ENCODE results near the gene HSPA12A.

The HSPA12A gene

GRCh38 chr10:116672891-116673290 lies 69.5 kb downstream of the HSPA12A start:
- peaks cover 2% of the 10 kb centered on the region for H3K4me1 ChIP-seq (ENCODE audit: control insufficient read depth, low read depth, low read length)
- no peak overlapping the region for H2BK5ac ChIP-seq (ENCODE audit: low read length)
- no peaks in the 10 kb centered on the region for H3K79me1 ChIP-seq (ENCODE audit: low read length)
- no peak overlapping the region for H2BK120ac ChIP-seq (ENCODE audit: low read depth, low read length)
- no peak overlapping the region for H3K27ac ChIP-seq (ENCODE audit: low read depth, low read length)
- H4K8ac ChIP-seq (ENCODE audit: low read depth, low read length), result no peak overlapping the region
- H2BK15ac ChIP-seq (replicated peaks; ENCODE audit: low read depth), result no peak overlapping the region
- no peak overlapping the region for H4K5ac ChIP-seq (ENCODE audit: low read length)
- no peak for DNase-seq
- no peak overlapping the region for H2AK5ac ChIP-seq (ENCODE audit: low read length)
- WGBS (ENCODE audit: extremely low coverage, insufficient coverage, low lambda C conversion rate), result no CpG with 5 or more reads among the region's 5 CpGs
- H3K23ac ChIP-seq (ENCODE audit: low read length), result no peak overlapping the region
- H3K79me2 ChIP-seq (ENCODE audit: control insufficient read depth, insufficient read depth, low read length), result no peaks in the 10 kb centered on the region
- H3K18ac ChIP-seq (ENCODE audit: low read length), result no peak overlapping the region
- no peak overlapping the region for H3K56ac ChIP-seq (ENCODE audit: low read length)
- H3K4me3 ChIP-seq (ENCODE audit: low read length), result no peak overlapping the region
- no peak overlapping the region for H3K4ac ChIP-seq (ENCODE audit: low read depth, low read length)
- H3K27me3 ChIP-seq (ENCODE audit: insufficient read depth, low read length, poor library complexity), result no peaks in the 10 kb centered on the region
- H3K36me3 ChIP-seq (ENCODE audit: control insufficient read depth, insufficient read depth, low read length), result no peaks in the 10 kb centered on the region
- H3K9ac ChIP-seq (ENCODE audit: low read length), result no peak overlapping the region
- H3K4me2 ChIP-seq (ENCODE audit: low read length), result no peak overlapping the region

- no peak overlapping the region for H3K27ac ChIP-seq (ENCODE audit: low read depth, low read length)
- H2BK15ac ChIP-seq (replicated peaks; ENCODE audit: low read depth), result no peak overlapping the region
- peaks cover 2% of the 10 kb centered on the region for H3K4me1 ChIP-seq (ENCODE audit: control insufficient read depth, low read depth, low read length)
- no peak overlapping the region for H3K18ac ChIP-seq (ENCODE audit: low read length)
- H3K4ac ChIP-seq (ENCODE audit: low read depth, low read length), result no peak overlapping the region
- no peak overlapping the region for H2AK5ac ChIP-seq (ENCODE audit: low read length)
- no peaks in the 10 kb centered on the region for H3K27me3 ChIP-seq (ENCODE audit: insufficient read depth, low read length, poor library complexity)
- H3K4me3 ChIP-seq (ENCODE audit: low read length), result no peak overlapping the region
- H3K79me1 ChIP-seq (ENCODE audit: low read length), result no peaks in the 10 kb centered on the region
- H3K56ac ChIP-seq (ENCODE audit: low read length), result no peak overlapping the region
- H4K8ac ChIP-seq (ENCODE audit: low read depth, low read length), result no peak overlapping the region
- no peak for DNase-seq
- H3K9ac ChIP-seq (ENCODE audit: low read length), result no peak overlapping the region
- H3K23ac ChIP-seq (ENCODE audit: low read length), result no peak overlapping the region
- H2BK120ac ChIP-seq (ENCODE audit: low read depth, low read length), result no peak overlapping the region
- peaks cover 3% of the 10 kb centered on the region for H3K36me3 ChIP-seq (ENCODE audit: control insufficient read depth, insufficient read depth, low read length)
- H3K79me2 ChIP-seq (ENCODE audit: control insufficient read depth, insufficient read depth, low read length), result no peaks in the 10 kb centered on the region
- H4K5ac ChIP-seq (ENCODE audit: low read length), result no peak overlapping the region
- H3K4me2 ChIP-seq (ENCODE audit: low read length), result no peak overlapping the region
- no CpG with 5 or more reads among the region's 5 CpGs for WGBS (ENCODE audit: extremely low coverage, insufficient coverage, low lambda C conversion rate)
- no peak overlapping the region for H2BK5ac ChIP-seq (ENCODE audit: low read length)
Measured at GRCh38 chr10:116671274-116671926, 71.0 kb downstream of the HSPA12A start.

- no peak overlapping the region for H3K4ac ChIP-seq (ENCODE audit: low read depth, low read length)
- no peaks in the 10 kb centered on the region for H3K79me1 ChIP-seq (ENCODE audit: low read length)
- no peak overlapping the region for H3K4me3 ChIP-seq (ENCODE audit: low read length)
- no peak overlapping the region for H4K8ac ChIP-seq (ENCODE audit: low read depth, low read length)
- no peak overlapping the region for H3K56ac ChIP-seq (ENCODE audit: low read length)
- H2BK120ac ChIP-seq (ENCODE audit: low read depth, low read length), result no peak overlapping the region
- no peak overlapping the region for H3K23ac ChIP-seq (ENCODE audit: low read length)
- H3K27ac ChIP-seq (ENCODE audit: low read depth, low read length), result no peak overlapping the region
- H3K27me3 ChIP-seq (ENCODE audit: insufficient read depth, low read length, poor library complexity), result no peaks in the 10 kb centered on the region
- no peak overlapping the region for H2BK15ac ChIP-seq (replicated peaks; ENCODE audit: low read depth)
- H2BK5ac ChIP-seq (ENCODE audit: low read length), result no peak overlapping the region
- no CpG with 5 or more reads among the region's 6 CpGs for WGBS (ENCODE audit: extremely low coverage, insufficient coverage, low lambda C conversion rate)
- no peak overlapping the region for H3K4me2 ChIP-seq (ENCODE audit: low read length)
- H3K79me2 ChIP-seq (ENCODE audit: control insufficient read depth, insufficient read depth, low read length), result no peaks in the 10 kb centered on the region
- peaks cover 2% of the 10 kb centered on the region for H3K4me1 ChIP-seq (ENCODE audit: control insufficient read depth, low read depth, low read length)
- H3K36me3 ChIP-seq (ENCODE audit: control insufficient read depth, insufficient read depth, low read length), result peaks cover 3% of the 10 kb centered on the region
- no peak overlapping the region for H3K9ac ChIP-seq (ENCODE audit: low read length)
- DNase-seq, result no peak
- peak overlapping the region; percentile 9 for H2AK5ac ChIP-seq (ENCODE audit: low read length)
- H4K5ac ChIP-seq (ENCODE audit: low read length), result no peak overlapping the region
- H3K18ac ChIP-seq (ENCODE audit: low read length), result no peak overlapping the region
Measured at GRCh38 chr10:116670706-116671105, 71.7 kb downstream of the HSPA12A start.

- H3K9ac ChIP-seq (ENCODE audit: low read length), result peak overlapping the region; percentile 83
- no peaks in the 10 kb centered on the region for H3K79me1 ChIP-seq (ENCODE audit: low read length)
- WGBS (ENCODE audit: extremely low coverage, insufficient coverage, low lambda C conversion rate), result no CpG with 5 or more reads among the region's 41 CpGs
- DNase-seq, result peak; percentile 85
- H2BK15ac ChIP-seq (replicated peaks; ENCODE audit: low read depth), result no peak overlapping the region
- no peak overlapping the region for H3K27ac ChIP-seq (ENCODE audit: low read depth, low read length)
- H3K23ac ChIP-seq (ENCODE audit: low read length), result no peak overlapping the region
- H3K4me3 ChIP-seq (ENCODE audit: low read length), result peak overlapping the region; percentile 74
- H3K79me2 ChIP-seq (ENCODE audit: control insufficient read depth, insufficient read depth, low read length), result no peaks in the 10 kb centered on the region
- H3K4ac ChIP-seq (ENCODE audit: low read depth, low read length), result peak overlapping the region; percentile 63
- no peak overlapping the region for H2AK5ac ChIP-seq (ENCODE audit: low read length)
- H3K56ac ChIP-seq (ENCODE audit: low read length), result peak overlapping the region; percentile 84
- no peak overlapping the region for H4K5ac ChIP-seq (ENCODE audit: low read length)
- H2BK120ac ChIP-seq (ENCODE audit: low read depth, low read length), result no peak overlapping the region
- H4K8ac ChIP-seq (ENCODE audit: low read depth, low read length), result peak overlapping the region; percentile 81
- H3K36me3 ChIP-seq (ENCODE audit: control insufficient read depth, insufficient read depth, low read length), result peaks cover 3% of the 10 kb centered on the region
- peak overlapping the region; percentile 69 for H2BK5ac ChIP-seq (ENCODE audit: low read length)
- peak overlapping the region; percentile 42 for H3K4me2 ChIP-seq (ENCODE audit: low read length)
- H3K18ac ChIP-seq (ENCODE audit: low read length), result peak overlapping the region; percentile 91
- H3K4me1 ChIP-seq (ENCODE audit: control insufficient read depth, low read depth, low read length), result peaks cover 2% of the 10 kb centered on the region
- H3K27me3 ChIP-seq (ENCODE audit: insufficient read depth, low read length, poor library complexity), result no peaks in the 10 kb centered on the region
Measured at GRCh38 chr10:116669832-116670644, 72.3 kb downstream of the HSPA12A start.

- WGBS (ENCODE audit: extremely low coverage, insufficient coverage, low lambda C conversion rate), result no CpG with 5 or more reads among the region's 5 CpGs
- H3K4me3 ChIP-seq (ENCODE audit: low read length), result no peak overlapping the region
- H3K9ac ChIP-seq (ENCODE audit: low read length), result peak overlapping the region; percentile 83
Measured at GRCh38 chr10:116669080-116669479, 73.3 kb downstream of the HSPA12A start.

More at GRCh38 chr10:116669080-116669479, 73.3 kb downstream of the HSPA12A start:
- H2BK120ac ChIP-seq (ENCODE audit: low read depth, low read length), result no peak overlapping the region
- no peak overlapping the region for H2BK15ac ChIP-seq (replicated peaks; ENCODE audit: low read depth)
- no peak overlapping the region for H3K4ac ChIP-seq (ENCODE audit: low read depth, low read length)
- H3K18ac ChIP-seq (ENCODE audit: low read length), result no peak overlapping the region
- H3K4me1 ChIP-seq (ENCODE audit: control insufficient read depth, low read depth, low read length), result peaks cover 2% of the 10 kb centered on the region
- H3K36me3 ChIP-seq (ENCODE audit: control insufficient read depth, insufficient read depth, low read length), result peaks cover 4% of the 10 kb centered on the region
- H3K56ac ChIP-seq (ENCODE audit: low read length), result no peak overlapping the region
- no peaks in the 10 kb centered on the region for H3K79me1 ChIP-seq (ENCODE audit: low read length)
- no peak for DNase-seq
- H4K5ac ChIP-seq (ENCODE audit: low read length), result no peak overlapping the region
- peak overlapping the region; percentile 42 for H3K4me2 ChIP-seq (ENCODE audit: low read length)
- H3K27me3 ChIP-seq (ENCODE audit: insufficient read depth, low read length, poor library complexity), result no peaks in the 10 kb centered on the region
- H3K27ac ChIP-seq (ENCODE audit: low read depth, low read length), result no peak overlapping the region
- no peak overlapping the region for H2BK5ac ChIP-seq (ENCODE audit: low read length)
- H2AK5ac ChIP-seq (ENCODE audit: low read length), result no peak overlapping the region
- no peak overlapping the region for H4K8ac ChIP-seq (ENCODE audit: low read depth, low read length)
- no peaks in the 10 kb centered on the region for H3K79me2 ChIP-seq (ENCODE audit: control insufficient read depth, insufficient read depth, low read length)
- no peak overlapping the region for H3K23ac ChIP-seq (ENCODE audit: low read length)

All from mesendoderm (in vitro differentiated cells).